Prostate gland (tissue), 2 donors: ENCODE data around the gene SLC16A11. TPM values are rescaled to one million over a fixed set of nuclear protein-coding genes. Genes with fewer than 3 reads are reported as not detected.
"Not testable (repeated sequence)": the region's sequence is repeated elsewhere in the genome, so short reads cannot be mapped to it uniquely, and the experiment has no call there.

ENCODE experiments used
- DNase-seq: peaks from one replicate; pipeline ENCODE4 v3.0.0-alpha.2; 2019; ENCODE audit warnings: low spot score
- H3K27ac ChIP-seq, 2 donors: fragments of 200-600 bp; sonication (generic); 2 replicates each; pipeline ENCODE4 v1.5.1; 2017 to 2019
- H3K27me3 ChIP-seq: fragments of 200-600 bp; sonication (generic); replicated peaks from 2 replicates; pipeline ENCODE4 v1.5.1; 2019; ENCODE audit not compliant: insufficient read depth
- H3K36me3 ChIP-seq, 2 donors: fragments of 200-600 bp; sonication (generic); 1 replicate in 1 of 2; 2 replicates in 1 of 2; pipeline versions ENCODE4 v1.5.1 to v1.8.1; 2017 to 2019
- H3K4me1 ChIP-seq: fragments of 200-600 bp; sonication (generic); replicated peaks from 2 replicates; pipeline ENCODE4 v1.5.1; 2019
- H3K4me3 ChIP-seq, 2 donors: fragments of 200-600 bp; sonication (generic); 2 replicates each; pipeline ENCODE4 v1.5.1; 2017 to 2019
- H3K9me3 ChIP-seq: fragments of 200-600 bp; sonication (generic); 2 replicates; pipeline ENCODE4 v1.5.1; 2017
- POLR2A ChIP-seq: fragments of 450-650 bp; IDR thresholded peaks from one replicate; pipeline ENCODE4 v1.6.1; 2016; ENCODE audit warnings: antibody characterized with exemption, mild to moderate bottlenecking
- POLR2AphosphoS5 ChIP-seq: sonication (generic); formaldehyde crosslinking; IDR thresholded peaks from one replicate; pipeline ENCODE4 v1.6.1; 2017; ENCODE audit warnings: antibody characterized with exemption
- WGBS: methylation state at CpG from one replicate; pipeline ENCODE4 v1.1.5; 2018; 5-methylcytosine and 5-hydroxymethylcytosine counted together
- intact Hi-C: fragments of 100-400 bp; cut with DNase I; formaldehyde crosslinking; loops from one replicate; pipeline ENCODE4 v1.14.2; 2022
- total RNA-seq, 2 donors: library from RNA; depleted of rRNA; stranded (reverse); fragments of >200 nt; gene quantifications; one replicate each; pipeline ENCODE4 v1.1.0, GENCODE V29; 2016
- TF ChIP-seq, protein P1 (sequence below), 4 experiments: fragments of 200-600 bp in 2 of 4; fragments of 450-650 bp in 2 of 4; sonication (generic) in 2 of 4; IDR thresholded peaks; 1 replicate in 3 of 4; 2 replicates in 1 of 4; pipeline ENCODE4 v1.5.1; 2016 to 2019; ENCODE audit warnings: antibody characterized with exemption in 4 of 4, mild to moderate bottlenecking in 2 of 4, moderate library complexity in 2 of 4

The SLC16A11 gene
- total RNA-seq, 2 donors from 2014 or later: 1.8 to 2.3 TPM

DNA sequence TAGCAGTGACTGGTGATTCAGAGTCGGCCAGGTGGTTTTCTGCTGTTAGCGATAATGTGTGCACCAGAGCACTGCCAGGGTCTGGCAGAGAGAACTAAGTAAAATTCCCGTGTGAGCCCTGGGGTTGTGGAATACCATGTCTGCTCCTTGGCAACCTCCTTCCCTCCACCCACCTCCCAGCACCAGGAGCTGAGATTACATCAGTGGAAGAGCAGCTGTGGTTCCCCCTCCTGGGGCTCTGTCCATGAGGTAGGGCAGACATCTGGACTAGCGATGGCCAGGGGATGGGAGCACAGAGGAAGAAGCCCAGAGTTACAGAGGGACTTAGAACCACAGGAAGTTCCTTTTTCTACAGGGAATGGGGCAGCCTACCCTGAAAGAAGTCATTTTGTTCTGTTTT, 20.4 kb upstream of the SLC16A11 start:
- Histone ChIP-seq H3K4me3 (no peak overlapping the region), H3K27ac (no peak overlapping the region), H3K36me3 (no peaks in the 10 kb centered on the region), H3K4me1 (no peaks in the 10 kb centered on the region), H3K27me3 (no peaks in the 10 kb centered on the region), H3K9me3 (no peaks in the 10 kb centered on the region)
- no peak for DNase-seq
- intact Hi-C loops: no loop called here
- no peak for TF ChIP-seq POLR2AphosphoS5
- TF ChIP-seq, protein P1, sequence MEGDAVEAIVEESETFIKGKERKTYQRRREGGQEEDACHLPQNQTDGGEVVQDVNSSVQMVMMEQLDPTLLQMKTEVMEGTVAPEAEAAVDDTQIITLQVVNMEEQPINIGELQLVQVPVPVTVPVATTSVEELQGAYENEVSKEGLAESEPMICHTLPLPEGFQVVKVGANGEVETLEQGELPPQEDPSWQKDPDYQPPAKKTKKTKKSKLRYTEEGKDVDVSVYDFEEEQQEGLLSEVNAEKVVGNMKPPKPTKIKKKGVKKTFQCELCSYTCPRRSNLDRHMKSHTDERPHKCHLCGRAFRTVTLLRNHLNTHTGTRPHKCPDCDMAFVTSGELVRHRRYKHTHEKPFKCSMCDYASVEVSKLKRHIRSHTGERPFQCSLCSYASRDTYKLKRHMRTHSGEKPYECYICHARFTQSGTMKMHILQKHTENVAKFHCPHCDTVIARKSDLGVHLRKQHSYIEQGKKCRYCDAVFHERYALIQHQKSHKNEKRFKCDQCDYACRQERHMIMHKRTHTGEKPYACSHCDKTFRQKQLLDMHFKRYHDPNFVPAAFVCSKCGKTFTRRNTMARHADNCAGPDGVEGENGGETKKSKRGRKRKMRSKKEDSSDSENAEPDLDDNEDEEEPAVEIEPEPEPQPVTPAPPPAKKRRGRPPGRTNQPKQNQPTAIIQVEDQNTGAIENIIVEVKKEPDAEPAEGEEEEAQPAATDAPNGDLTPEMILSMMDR (IDR thresholded peaks at IDR 0.05): no peak
- WGBS: 53% methylated on average over 4 of the region's 4 CpGs

DNA sequence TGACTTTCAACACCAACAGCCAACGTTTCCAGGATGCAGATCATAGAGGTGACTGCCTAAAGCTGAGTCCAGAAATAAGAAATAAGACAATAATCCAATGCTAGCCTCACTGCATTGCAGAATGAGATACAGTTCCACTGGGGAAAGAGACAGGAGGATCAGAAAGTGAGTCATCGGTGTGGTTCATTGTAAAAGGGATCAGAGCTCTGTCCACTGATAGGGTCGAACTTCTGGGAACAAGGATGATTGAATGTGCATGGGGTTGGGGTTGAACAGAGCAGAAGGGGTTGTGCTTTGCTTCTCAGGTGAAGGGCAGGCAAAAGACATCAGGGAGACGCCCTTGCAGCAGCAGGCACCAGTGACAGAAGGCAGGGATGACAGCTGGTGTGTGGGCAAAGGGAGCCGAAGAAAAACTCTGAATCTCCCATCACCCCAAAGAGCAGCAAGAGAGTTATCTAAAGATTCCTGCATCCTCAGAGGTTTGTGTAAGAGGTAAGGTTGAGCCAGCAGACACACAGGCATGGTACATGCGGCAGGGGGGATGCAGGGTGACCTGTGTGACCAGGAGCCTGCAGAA, 19.7 kb upstream of the SLC16A11 start:
- Histone ChIP-seq H3K27ac (no peak overlapping the region), H3K36me3 (no peaks in the 10 kb centered on the region), H3K27me3 (no peaks in the 10 kb centered on the region), H3K4me1 (no peaks in the 10 kb centered on the region), H3K4me3 (no peak overlapping the region), H3K9me3 (no peaks in the 10 kb centered on the region)
- 76% methylated on average over 6 of the region's 6 CpGs for WGBS
- intact Hi-C loops: no loop called here
- no peak for TF ChIP-seq POLR2A
- TF ChIP-seq, protein P1 (IDR thresholded peaks at IDR 0.05): no peak
- TF ChIP-seq POLR2AphosphoS5: no peak
- no peak for DNase-seq

- TF ChIP-seq, protein P1 (IDR thresholded peaks at IDR 0.05): no peak
- TF ChIP-seq POLR2AphosphoS5 (no peak), POLR2A (no peak)
- no peak overlapping the region for H3K4me3 ChIP-seq
- no peaks in the 10 kb centered on the region for H3K36me3 ChIP-seq
- 44% methylated on average over 6 of the region's 6 CpGs for WGBS
- H3K27ac ChIP-seq: no peak overlapping the region
- intact Hi-C loops: no loop called here
- no peaks in the 10 kb centered on the region for H3K4me1 ChIP-seq
- H3K9me3 ChIP-seq: no peaks in the 10 kb centered on the region
- no peaks in the 10 kb centered on the region for H3K27me3 ChIP-seq
- no peak for DNase-seq
Observed at GRCh38 chr17:7060165-7060891, 16.4 kb upstream of the SLC16A11 start.

- no peak for TF ChIP-seq POLR2A
- H3K4me1 ChIP-seq: no peaks in the 10 kb centered on the region
- H3K27me3 ChIP-seq: no peaks in the 10 kb centered on the region
- no peaks in the 10 kb centered on the region for H3K36me3 ChIP-seq
- H3K9me3 ChIP-seq: no peaks in the 10 kb centered on the region
- no peak overlapping the region for H3K4me3 ChIP-seq
- 75% methylated on average over 7 of the region's 7 CpGs for WGBS
- intact Hi-C loops: no loop called here
- H3K27ac ChIP-seq: no peak overlapping the region
- DNase-seq: no peak
Observed at GRCh38 chr17:7058831-7059447, 15.0 kb upstream of the SLC16A11 start.

GRCh38 chr17:7056386-7056785, 12.5 kb upstream of the SLC16A11 start:
- intact Hi-C loops: no loop called here
- no peaks in the 10 kb centered on the region for H3K36me3 ChIP-seq
- H3K27me3 ChIP-seq: no peaks in the 10 kb centered on the region
- WGBS: 68% methylated on average over 4 of the region's 4 CpGs
- no peak for DNase-seq
- TF ChIP-seq POLR2AphosphoS5 (no peak), POLR2A (no peak)
- TF ChIP-seq, protein P1 (IDR thresholded peaks at IDR 0.05): no peak
- H3K9me3 ChIP-seq: no peaks in the 10 kb centered on the region
- H3K4me1 ChIP-seq: no peaks in the 10 kb centered on the region
- H3K27ac ChIP-seq: no peak overlapping the region
- no peak overlapping the region for H3K4me3 ChIP-seq

DNA sequence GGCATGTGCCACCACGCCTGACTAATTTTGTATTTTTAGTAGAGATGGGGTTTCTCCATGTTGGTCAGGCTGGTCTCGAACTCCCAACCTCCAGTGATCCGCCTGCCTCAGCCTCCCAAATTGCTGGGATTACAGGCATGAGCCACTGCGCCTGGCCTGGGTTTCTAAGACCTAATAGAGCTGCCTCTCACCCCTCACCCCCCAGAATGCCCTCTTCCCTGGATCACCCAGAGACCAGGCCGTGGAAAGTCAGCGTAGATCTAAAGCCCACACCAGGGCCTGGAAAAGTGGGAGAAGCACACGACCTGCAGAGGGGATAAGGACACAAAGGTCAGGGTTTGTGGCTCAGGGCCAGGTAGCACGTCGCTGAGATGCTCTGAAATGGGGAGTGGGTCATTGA, 6.7 kb upstream of the SLC16A11 start:
- not testable (repeated sequence) for H3K27ac ChIP-seq, H3K4me1 ChIP-seq, H3K4me3 ChIP-seq, H3K36me3 ChIP-seq, H3K9me3 ChIP-seq, H3K27me3 ChIP-seq, DNase-seq
- WGBS: 84% methylated on average over 9 of the region's 9 CpGs
- intact Hi-C loops: loop anchor here (2.0 kb wide), 1 partner anchor 84 kb away; no protein-coding TSS in a partner anchor
